Lung (tissue), 12 donors: ENCODE measurements around the gene ENKD1. TPM values are rescaled to one million over a fixed set of nuclear protein-coding genes. Genes with fewer than 3 reads are reported as not detected.

Experiments used
- ATAC-seq: fragments of 200-7000 bp; cut with Tn5 transposase; one replicate; pipeline ENCODE4 v1.9.1; 2020; ENCODE audit warnings: moderate number of reproducible peaks; ENCODE audit not compliant: insufficient read depth, low FRiP score
- DNase-seq, 3 donors: peaks; one replicate each; pipeline ENCODE4 v3.0.0-alpha.2; 2013 to 2017
- H3K27ac ChIP-seq, 2 donors: one replicate each; pipeline ENCODE4 v1.5.1; 2013; ENCODE audit warnings: mild to moderate bottlenecking in 2 of 2, moderate library complexity in 2 of 2, control low read depth in 1 of 2, inconsistent platforms in 1 of 2, low read depth in 1 of 2, low read length in 1 of 2
- H3K27me3 ChIP-seq, 3 donors: one replicate each; pipeline ENCODE4 v1.5.1; 2013; ENCODE audit warnings: low read length in 2 of 3; ENCODE audit not compliant: control insufficient read depth in 3 of 3, insufficient read depth in 3 of 3
- H3K36me3 ChIP-seq, 4 donors: one replicate each; pipeline ENCODE4 v1.5.1; 2013; ENCODE audit warnings: low read length in 4 of 4, mild to moderate bottlenecking in 1 of 4, moderate library complexity in 1 of 4; ENCODE audit not compliant: control insufficient read depth in 4 of 4, insufficient read depth in 4 of 4
- H3K4me1 ChIP-seq, 5 donors: one replicate each; pipeline ENCODE4 v1.5.1; 2013; ENCODE audit warnings: low read length in 5 of 5, mild to moderate bottlenecking in 2 of 5, moderate library complexity in 1 of 5; ENCODE audit not compliant: control insufficient read depth in 5 of 5, insufficient read depth in 5 of 5
- H3K4me3 ChIP-seq: one replicate; pipeline ENCODE4 v1.5.1; 2013; ENCODE audit warnings: mild to moderate bottlenecking, control low read depth, moderate library complexity
- H3K9ac ChIP-seq, 2 donors: one replicate each; pipeline ENCODE4 v1.5.1; 2013; ENCODE audit warnings: low read length in 2 of 2, control low read depth in 1 of 2; ENCODE audit not compliant: insufficient read depth in 1 of 2
- H3K9me3 ChIP-seq, 4 donors: one replicate each; pipeline ENCODE4 v1.5.1; 2013; ENCODE audit warnings: low read length in 3 of 4, mild to moderate bottlenecking in 1 of 4, moderate library complexity in 1 of 4; ENCODE audit not compliant: control insufficient read depth in 4 of 4, insufficient read depth in 3 of 4
- WGBS, 2 donors: extraction: QIAGEN DNeasy Blood & Tissue Kit; methylation state at CpG; one replicate each; pipeline ENCODE4 v1.1.7; 2013; 5-methylcytosine and 5-hydroxymethylcytosine counted together
- polyA plus RNA-seq, 2 donors: library from polyadenylated mRNA; stranded (reverse); fragments of 200-250 nt; gene quantifications; one replicate each; pipeline ENCODE4 v1.2.1, GENCODE V29; 2013
- total RNA-seq, 2 donors: library from RNA; depleted of rRNA in 1 of 2; stranded (reverse); fragments of >200 nt in 1 of 2; gene quantifications; one replicate each; pipeline ENCODE4 v1.2.1, GENCODE V29; 2014 to 2021
- TF ChIP-seq, protein P1 (sequence below): IDR thresholded peaks from 2 replicates; pipeline ENCODE4 v1.5.1; 2012; ENCODE audit warnings: mild to moderate bottlenecking; ENCODE audit errors: control extremely low read depth, extremely low read depth
- donor health status: control.
- donor health status: control.
- donor health status: Bipolar disorder and iron deficiency.
- donor health status: healthy.
- donor health status: DM: yes; HTN: yes; CAD: no.

ENKD1 gene
- total and polyA plus RNA-seq, 4 donors = 24.4 to 35.9 (median 31.1) TPM

DNA sequence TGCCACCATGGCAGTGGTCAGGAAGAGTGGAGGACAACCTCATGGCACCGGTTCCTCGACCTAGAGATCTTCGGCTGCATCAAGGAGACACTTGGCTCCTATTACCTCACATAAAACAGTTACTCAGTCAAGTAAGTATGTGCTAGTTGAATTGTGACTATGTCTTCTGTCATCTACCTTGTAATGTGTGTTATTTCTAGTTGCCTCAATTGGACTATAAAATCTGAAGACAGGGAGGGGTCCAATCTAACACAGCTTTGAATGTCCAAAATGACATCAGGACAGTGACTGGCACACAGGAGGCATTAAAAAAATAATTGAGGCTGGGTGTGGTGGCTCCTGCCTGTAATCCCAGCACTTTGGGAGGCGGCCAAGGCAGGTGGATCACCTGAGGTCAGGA lies 17.2 kb upstream of the ENKD1 start:
- H3K9ac ChIP-seq = no peak overlapping the region
- no peak overlapping the region for H3K4me3 ChIP-seq
- peaks cover 0 to 7% (median 0%) of the 10 kb centered on the region in 5 donors for H3K4me1 ChIP-seq
- ATAC-seq (no peak), DNase-seq (no peak)
- no peaks in the 10 kb centered on the region for H3K27me3 ChIP-seq
- H3K9me3 ChIP-seq = no peaks in the 10 kb centered on the region
- peak overlapping the region in 1 of 2 donors; percentile 40 for H3K27ac ChIP-seq
- 98 to 99% methylated on average over 4 of the region's 4 CpGs for WGBS, 2 donors
- H3K36me3 ChIP-seq = peaks cover 5 to 14% (median 13%) of the 10 kb centered on the region in 4 donors
- TF ChIP-seq, protein P1, sequence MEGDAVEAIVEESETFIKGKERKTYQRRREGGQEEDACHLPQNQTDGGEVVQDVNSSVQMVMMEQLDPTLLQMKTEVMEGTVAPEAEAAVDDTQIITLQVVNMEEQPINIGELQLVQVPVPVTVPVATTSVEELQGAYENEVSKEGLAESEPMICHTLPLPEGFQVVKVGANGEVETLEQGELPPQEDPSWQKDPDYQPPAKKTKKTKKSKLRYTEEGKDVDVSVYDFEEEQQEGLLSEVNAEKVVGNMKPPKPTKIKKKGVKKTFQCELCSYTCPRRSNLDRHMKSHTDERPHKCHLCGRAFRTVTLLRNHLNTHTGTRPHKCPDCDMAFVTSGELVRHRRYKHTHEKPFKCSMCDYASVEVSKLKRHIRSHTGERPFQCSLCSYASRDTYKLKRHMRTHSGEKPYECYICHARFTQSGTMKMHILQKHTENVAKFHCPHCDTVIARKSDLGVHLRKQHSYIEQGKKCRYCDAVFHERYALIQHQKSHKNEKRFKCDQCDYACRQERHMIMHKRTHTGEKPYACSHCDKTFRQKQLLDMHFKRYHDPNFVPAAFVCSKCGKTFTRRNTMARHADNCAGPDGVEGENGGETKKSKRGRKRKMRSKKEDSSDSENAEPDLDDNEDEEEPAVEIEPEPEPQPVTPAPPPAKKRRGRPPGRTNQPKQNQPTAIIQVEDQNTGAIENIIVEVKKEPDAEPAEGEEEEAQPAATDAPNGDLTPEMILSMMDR = no peak

DNA sequence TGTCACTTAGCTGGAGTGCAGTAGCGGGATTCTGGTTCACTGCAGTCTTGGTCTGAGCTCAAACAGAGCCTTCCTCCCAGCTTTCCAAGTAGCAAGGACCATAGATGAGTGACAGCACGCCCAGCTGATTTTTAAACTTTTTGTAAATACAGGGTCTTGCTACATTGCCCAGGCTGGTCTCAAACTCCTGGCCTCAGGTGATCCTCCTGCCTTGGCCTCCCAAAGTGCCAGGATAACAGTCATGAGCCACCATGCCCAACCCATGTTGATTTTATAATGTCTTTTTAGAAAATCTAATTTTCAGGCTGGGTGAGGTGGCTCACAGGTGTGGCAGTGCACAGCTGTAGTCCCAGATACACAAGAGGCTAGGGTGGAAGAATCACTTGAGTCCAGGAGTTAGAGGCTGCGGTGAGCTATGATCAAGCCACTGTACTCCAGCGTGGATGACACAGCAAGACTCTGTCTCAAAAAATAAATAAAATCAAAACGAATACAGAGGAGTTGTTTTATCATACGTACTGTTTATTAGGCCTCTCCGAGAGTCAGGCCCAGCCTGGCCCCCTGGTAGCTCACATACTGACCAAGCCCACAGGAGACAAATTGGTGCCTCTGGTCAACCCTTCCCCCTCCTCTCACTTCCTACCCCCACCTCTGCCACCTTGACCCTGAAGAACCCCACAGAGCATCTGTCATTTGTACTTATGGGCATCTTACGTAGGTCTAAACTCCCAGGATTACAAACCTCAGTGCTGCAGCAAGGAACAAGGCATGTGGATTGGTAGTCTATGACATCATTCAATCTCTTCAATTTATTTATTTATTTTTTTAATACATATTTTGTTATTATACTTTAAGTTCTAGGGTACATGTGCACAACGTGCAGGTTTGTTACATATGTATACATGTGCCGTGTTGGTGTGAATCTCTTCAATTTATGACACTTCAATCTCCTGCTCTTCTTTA lies 13.7 kb upstream of the ENKD1 start:
- no peak overlapping the region for H3K27ac ChIP-seq
- no peak for DNase-seq
- H3K27me3 ChIP-seq = no peaks in the 10 kb centered on the region
- H3K4me1 ChIP-seq = peaks cover 0 to 6% (median 0%) of the 10 kb centered on the region in 5 donors
- peaks cover 5 to 21% (median 15%) of the 10 kb centered on the region in 4 donors for H3K36me3 ChIP-seq
- no peak overlapping the region for H3K4me3 ChIP-seq
- no peak overlapping the region for H3K9ac ChIP-seq
- TF ChIP-seq, protein P1 = no peak
- ATAC-seq = no peak
- WGBS, 2 donors = 90 to 98% methylated on average over 10 of the region's 10 CpGs
- no peaks in the 10 kb centered on the region for H3K9me3 ChIP-seq

DNA sequence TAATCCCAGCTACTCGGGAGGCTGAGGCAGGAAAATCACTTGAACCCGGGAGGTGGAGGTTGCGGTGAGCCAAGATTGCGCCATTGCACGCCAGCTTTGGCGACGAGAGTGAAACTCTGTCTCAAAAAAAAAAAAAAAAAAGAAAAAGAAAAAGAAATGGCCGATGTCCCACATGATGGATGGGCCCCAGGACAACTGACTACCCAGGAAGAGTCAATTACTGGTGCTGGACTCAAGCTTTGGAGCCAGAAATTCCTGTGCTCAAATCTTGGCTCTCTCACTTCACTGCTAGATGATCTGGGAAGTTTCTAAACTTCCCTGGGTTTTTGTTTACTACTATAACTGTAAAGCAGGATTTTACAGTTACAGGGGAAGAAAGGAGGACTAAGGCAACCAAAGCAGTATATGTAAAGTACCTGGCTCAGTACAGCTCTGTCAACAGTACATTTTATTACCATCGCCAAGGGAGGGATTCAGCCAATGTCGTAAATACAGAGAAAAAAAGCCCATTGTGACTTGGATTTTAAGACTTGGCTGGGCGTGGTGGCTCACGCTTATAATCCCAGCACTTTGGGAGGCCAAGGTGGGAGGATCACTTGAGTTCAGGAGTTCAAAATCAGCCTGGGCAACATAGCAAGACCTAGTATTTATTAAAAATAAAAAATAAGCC lies 11.9 kb upstream of the ENKD1 start:
- Histone ChIP-seq H3K4me1 (peaks cover 0 to 16% (median 12%) of the 10 kb centered on the region in 5 donors), H3K27ac (no peak overlapping the region), H3K9me3 (no peaks in the 10 kb centered on the region), H3K9ac (no peak overlapping the region), H3K27me3 (no peaks in the 10 kb centered on the region), H3K36me3 (peaks cover 2 to 21% (median 6%) of the 10 kb centered on the region in 4 donors), H3K4me3 (no peak overlapping the region)
- ATAC-seq (no peak), DNase-seq (peak in 1 of 3 donors; percentile 32)
- TF ChIP-seq, protein P1 = no peak
- 84 to 87% methylated on average over 12 of the region's 12 CpGs for WGBS, 2 donors
